PFSK-1 (cell line): ENCODE measurements around the gene LCN10.

ENCODE experiments used
- FOXP2 ChIP-seq: optimal IDR thresholded peaks from 2 replicates; pipeline ENCODE3; 2011; ENCODE audit warnings: borderline replicate concordance, control low read depth, inconsistent platforms; ENCODE audit not compliant: insufficient read depth; ENCODE audit errors: extremely low read length, extremely low read depth
- POLR2AphosphoS5 ChIP-seq: IDR thresholded peaks from 2 replicates; pipeline ENCODE4 v1.6.1; 2012; ENCODE audit warnings: low read depth, mild to moderate bottlenecking, control low read depth, low read length, moderate library complexity
- SIN3A ChIP-seq: IDR thresholded peaks from 2 replicates; pipeline ENCODE4 v1.6.1; 2012; ENCODE audit warnings: mild to moderate bottlenecking, low read length, moderate library complexity, borderline replicate concordance; ENCODE audit not compliant: insufficient read depth
- TAF1 ChIP-seq: IDR thresholded peaks from 2 replicates; pipeline ENCODE4 v1.6.1; 2012; ENCODE audit warnings: low read length, control low read depth, borderline replicate concordance; ENCODE audit not compliant: insufficient read depth
- TF ChIP-seq, protein P1 (sequence below), 2 experiments: IDR thresholded peaks; 2 replicates each; pipeline versions ENCODE4 v1.6.1 to v1.8.0; 2011 to 2012; ENCODE audit warnings: low read depth in 2 of 2, low read length in 2 of 2, control low read depth in 1 of 2, inconsistent platforms in 1 of 2, mild to moderate bottlenecking in 1 of 2, moderate library complexity in 1 of 2; ENCODE audit not compliant: insufficient read depth in 1 of 2

Gene LCN10

DNA sequence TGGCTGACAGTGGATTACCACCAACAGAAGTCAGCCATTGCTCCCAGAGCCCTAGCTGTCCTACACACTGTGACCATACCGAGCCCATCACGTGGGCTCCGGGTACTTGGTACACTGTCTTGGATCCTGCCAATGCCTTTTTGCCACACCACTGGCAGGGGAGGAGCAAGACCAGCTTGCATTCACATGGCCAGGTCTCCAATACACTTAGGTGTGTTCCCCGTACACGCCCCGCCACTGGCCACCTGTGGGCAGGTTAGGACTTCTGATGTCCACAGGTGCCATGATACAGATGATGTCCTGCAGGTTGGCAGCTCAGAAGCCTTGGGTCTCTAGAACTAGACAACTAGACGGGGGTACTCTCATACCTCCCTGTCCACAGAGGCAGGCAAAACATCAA lies 35.7 kb downstream of the LCN10 start:
- TF ChIP-seq SIN3A = no peak
- no peak for TF ChIP-seq TAF1
- no peak for TF ChIP-seq POLR2AphosphoS5
- TF ChIP-seq, protein P1, sequence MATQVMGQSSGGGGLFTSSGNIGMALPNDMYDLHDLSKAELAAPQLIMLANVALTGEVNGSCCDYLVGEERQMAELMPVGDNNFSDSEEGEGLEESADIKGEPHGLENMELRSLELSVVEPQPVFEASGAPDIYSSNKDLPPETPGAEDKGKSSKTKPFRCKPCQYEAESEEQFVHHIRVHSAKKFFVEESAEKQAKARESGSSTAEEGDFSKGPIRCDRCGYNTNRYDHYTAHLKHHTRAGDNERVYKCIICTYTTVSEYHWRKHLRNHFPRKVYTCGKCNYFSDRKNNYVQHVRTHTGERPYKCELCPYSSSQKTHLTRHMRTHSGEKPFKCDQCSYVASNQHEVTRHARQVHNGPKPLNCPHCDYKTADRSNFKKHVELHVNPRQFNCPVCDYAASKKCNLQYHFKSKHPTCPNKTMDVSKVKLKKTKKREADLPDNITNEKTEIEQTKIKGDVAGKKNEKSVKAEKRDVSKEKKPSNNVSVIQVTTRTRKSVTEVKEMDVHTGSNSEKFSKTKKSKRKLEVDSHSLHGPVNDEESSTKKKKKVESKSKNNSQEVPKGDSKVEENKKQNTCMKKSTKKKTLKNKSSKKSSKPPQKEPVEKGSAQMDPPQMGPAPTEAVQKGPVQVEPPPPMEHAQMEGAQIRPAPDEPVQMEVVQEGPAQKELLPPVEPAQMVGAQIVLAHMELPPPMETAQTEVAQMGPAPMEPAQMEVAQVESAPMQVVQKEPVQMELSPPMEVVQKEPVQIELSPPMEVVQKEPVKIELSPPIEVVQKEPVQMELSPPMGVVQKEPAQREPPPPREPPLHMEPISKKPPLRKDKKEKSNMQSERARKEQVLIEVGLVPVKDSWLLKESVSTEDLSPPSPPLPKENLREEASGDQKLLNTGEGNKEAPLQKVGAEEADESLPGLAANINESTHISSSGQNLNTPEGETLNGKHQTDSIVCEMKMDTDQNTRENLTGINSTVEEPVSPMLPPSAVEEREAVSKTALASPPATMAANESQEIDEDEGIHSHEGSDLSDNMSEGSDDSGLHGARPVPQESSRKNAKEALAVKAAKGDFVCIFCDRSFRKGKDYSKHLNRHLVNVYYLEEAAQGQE (IDR thresholded peaks at IDR 0.05; ENCODE audit: insufficient read depth in 1 of 2, low read depth in 2 of 2, low read length in 2 of 2) = no peak
- TF ChIP-seq FOXP2 = no peak

GRCh38 chr9:136705564-136705963 lies 37.2 kb downstream of the LCN10 start:
- TF ChIP-seq TAF1 = no peak
- TF ChIP-seq, protein P1 (IDR thresholded peaks at IDR 0.05; ENCODE audit: insufficient read depth in 1 of 2, low read depth in 2 of 2, low read length in 2 of 2) = no peak
- TF ChIP-seq SIN3A = no peak
- no peak for TF ChIP-seq FOXP2
- TF ChIP-seq POLR2AphosphoS5 = no peak

DNA sequence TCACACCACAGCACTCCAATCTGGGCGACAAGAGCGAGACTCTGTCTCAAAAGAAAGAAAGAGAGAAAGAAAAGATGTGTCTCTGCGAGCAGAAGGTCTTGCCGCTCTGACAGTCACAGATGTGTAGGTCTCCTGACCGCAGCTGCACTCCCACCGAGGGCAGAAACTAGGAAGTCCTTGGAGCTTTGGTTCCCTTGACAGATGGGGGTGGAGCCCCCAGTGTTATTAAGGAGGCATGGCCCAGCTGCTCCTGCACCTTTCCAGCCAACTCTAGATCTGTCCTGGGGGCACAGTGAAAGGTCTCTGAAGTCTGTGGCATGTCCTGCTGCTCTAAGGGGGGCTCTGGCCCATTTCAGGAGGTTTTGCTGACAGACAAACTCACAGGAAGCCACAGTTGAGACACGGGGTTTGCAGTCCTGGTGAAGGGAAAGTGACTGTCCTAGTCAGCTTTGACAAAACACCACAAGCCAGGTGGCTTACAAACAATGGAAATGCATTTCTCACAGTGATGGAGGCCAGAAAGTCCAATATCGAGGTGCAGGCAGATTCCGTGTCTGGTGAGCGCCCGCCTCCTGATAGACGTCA lies 39.4 kb downstream of the LCN10 start:
- TF ChIP-seq FOXP2 = no peak
- TF ChIP-seq, protein P1 (IDR thresholded peaks at IDR 0.05; ENCODE audit: insufficient read depth in 1 of 2, low read depth in 2 of 2, low read length in 2 of 2) = no peak
- no peak for TF ChIP-seq POLR2AphosphoS5
- no peak for TF ChIP-seq TAF1
- TF ChIP-seq SIN3A = no peak

GRCh38 chr9:136701668-136702053 lies 41.1 kb downstream of the LCN10 start:
- no peak for TF ChIP-seq FOXP2
- no peak for TF ChIP-seq TAF1
- TF ChIP-seq POLR2AphosphoS5 = no peak
- TF ChIP-seq, protein P1 (IDR thresholded peaks at IDR 0.05; ENCODE audit: insufficient read depth in 1 of 2, low read depth in 2 of 2, low read length in 2 of 2) = no peak
- no peak for TF ChIP-seq SIN3A
